HEK293T (cell line): Measurements from ENCODE around the gene LINC01488.

Experiments used
- ARNT ChIP-seq: fragments of 450-650 bp; IDR thresholded peaks from 2 replicates; pipeline ENCODE4 v1.6.1; 2017; ENCODE audit warnings: mild to moderate bottlenecking
- BHLHE40 ChIP-seq: fragments of 450-650 bp; IDR thresholded peaks from 2 replicates; pipeline ENCODE4 v1.6.1; 2016; ENCODE audit warnings: mild to moderate bottlenecking, moderate library complexity, borderline replicate concordance
- FOXK2 ChIP-seq: fragments of 450-650 bp; IDR thresholded peaks from 2 replicates; pipeline ENCODE4 v1.6.1; 2016; ENCODE audit warnings: mild to moderate bottlenecking
- FOXM1 ChIP-seq: fragments of 450-650 bp; IDR thresholded peaks from 2 replicates; pipeline ENCODE4 v1.6.1; 2017; ENCODE audit warnings: mild to moderate bottlenecking, borderline replicate concordance
- TARDBP ChIP-seq: fragments of 450-650 bp; IDR thresholded peaks from 2 replicates; pipeline ENCODE4 v1.6.1; 2016

- TF ChIP-seq FOXK2 (no peak), TARDBP (no peak), ARNT (no peak), BHLHE40 (no peak), FOXM1 (no peak)
These were observed 38.7 kb upstream of the LINC01488 start for GRCh38 chr11:69442807-69443137.
